ENCODE measurements around the gene BAAT. TPM values are rescaled to one million over a fixed set of nuclear protein-coding genes. Genes with fewer than 3 reads are reported as not detected.
"Not testable (repeated sequence)": the region's sequence is repeated elsewhere in the genome, so short reads cannot be mapped to it uniquely, and the experiment has no call there.

Gene BAAT
- total and polyA plus RNA-seq, 2 of the 13 experiments (the other 11 are each of a cell fraction or from before 2014, with no cell fraction given): 0.71 to 7.9 TPM

DNA sequence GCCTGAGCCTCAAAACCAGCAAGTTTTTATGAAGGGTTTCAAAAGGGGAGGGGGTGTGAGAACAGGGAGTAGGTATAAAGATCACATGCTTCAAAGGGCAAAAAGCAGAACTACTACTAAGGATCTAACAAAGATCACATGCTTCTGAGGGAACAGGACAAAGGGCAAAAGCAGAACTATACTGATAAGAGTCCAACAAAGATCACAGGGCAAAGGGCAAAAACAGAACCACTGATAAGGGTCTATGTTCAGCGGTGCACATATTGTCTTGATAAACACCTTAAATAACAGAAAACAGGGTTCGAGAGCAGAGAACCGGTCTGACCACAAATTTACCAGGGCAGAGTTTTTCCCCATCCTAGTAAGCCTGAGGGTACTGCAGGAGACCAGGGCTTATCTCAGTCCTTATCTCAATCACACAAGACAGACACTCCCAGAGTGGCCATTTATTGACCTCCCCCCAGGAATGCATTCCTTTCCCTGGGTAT lies 57.3 kb downstream of the BAAT start (continued):
- TF ChIP-seq, protein P1, sequence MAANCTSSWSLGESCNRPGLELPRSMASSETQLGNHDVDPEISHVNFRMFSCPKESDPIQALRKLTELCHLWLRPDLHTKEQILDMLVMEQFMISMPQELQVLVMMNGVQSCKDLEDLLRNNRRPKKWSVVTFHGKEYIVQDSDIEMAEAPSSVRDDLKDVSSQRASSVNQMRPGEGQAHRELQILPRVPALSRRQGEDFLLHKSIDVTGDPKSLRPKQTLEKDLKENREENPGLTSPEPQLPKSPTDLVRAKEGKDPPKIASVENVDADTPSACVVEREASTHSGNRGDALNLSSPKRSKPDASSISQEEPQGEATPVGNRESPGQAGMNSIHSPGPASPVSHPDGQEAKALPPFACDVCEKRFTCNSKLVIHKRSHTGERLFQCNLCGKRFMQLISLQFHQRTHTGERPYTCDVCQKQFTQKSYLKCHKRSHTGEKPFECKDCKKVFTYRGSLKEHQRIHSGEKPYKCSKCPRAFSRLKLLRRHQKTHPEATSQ (CRISPR knock-in tag; IDR thresholded peaks at IDR 0.05; ENCODE audit: borderline replicate concordance): peak; percentile 77; the same call in 1 of the 2 replicates
- TF ChIP-seq ELF1 (CRISPR knock-in tag; IDR thresholded peaks at IDR 0.05) (peak; percentile 38; the same call in 1 of the 2 replicates), TEAD2 (CRISPR knock-in tag; IDR thresholded peaks at IDR 0.05) (0 out of 2 replicates have a peak, but pooled peaks have one; percentile 19), NR2F6 (IDR thresholded peaks at IDR 0.05) (peak; percentile 85), NR2F6 (CRISPR knock-in tag; IDR thresholded peaks at IDR 0.05) (peak; percentile 91), ZNF451 (CRISPR knock-in tag; IDR thresholded peaks at IDR 0.05) (peak; percentile 26; the same call in 1 of the 2 replicates), ZNF781 (CRISPR knock-in tag; IDR thresholded peaks at IDR 0.05; ENCODE audit: borderline replicate concordance, not compliant biosample characterization) (peak; percentile 31), SOX6 (IDR thresholded peaks at IDR 0.05) (0 out of 2 replicates have a peak, but pooled peaks have one; percentile 40), SOX6 (CRISPR knock-in tag; IDR thresholded peaks at IDR 0.05) (peak; percentile 98), MAZ (CRISPR knock-in tag; IDR thresholded peaks at IDR 0.05; ENCODE audit: low read depth) (0 out of 2 replicates have a peak, but pooled peaks have one; percentile 22), GABPA (CRISPR knock-in tag; IDR thresholded peaks at IDR 0.05; ENCODE audit: low read depth) (peak; percentile 37; the same call in 1 of the 2 replicates), KDM3A (CRISPR knock-in tag; IDR thresholded peaks at IDR 0.05; ENCODE audit: low read depth) (peak; percentile 59; the same call in 1 of the 2 replicates), TSC22D2 (CRISPR knock-in tag; IDR thresholded peaks at IDR 0.05; ENCODE audit: borderline replicate concordance) (peak; percentile 49; the same call in 1 of the 2 replicates), JUN (CRISPR knock-in tag; IDR thresholded peaks at IDR 0.05) (peak; percentile 47; the same call in 1 of the 2 replicates), MAX (IDR thresholded peaks at IDR 0.05) (peak; percentile 49; the same call in 1 of the 2 replicates), HNF4G (IDR thresholded peaks at IDR 0.05; ENCODE audit: borderline replicate concordance, low read depth, low read length) (peak; percentile 93), HNF4G (CRISPR knock-in tag; IDR thresholded peaks at IDR 0.05; ENCODE audit: borderline replicate concordance, low read depth) (peak; percentile 98), KLF16 (CRISPR knock-in tag; IDR thresholded peaks at IDR 0.05) (peak in 1 of 2 experiments; percentile 81; a peak in 2 of 4 replicates)
- TF ChIP-seq, protein P2, sequence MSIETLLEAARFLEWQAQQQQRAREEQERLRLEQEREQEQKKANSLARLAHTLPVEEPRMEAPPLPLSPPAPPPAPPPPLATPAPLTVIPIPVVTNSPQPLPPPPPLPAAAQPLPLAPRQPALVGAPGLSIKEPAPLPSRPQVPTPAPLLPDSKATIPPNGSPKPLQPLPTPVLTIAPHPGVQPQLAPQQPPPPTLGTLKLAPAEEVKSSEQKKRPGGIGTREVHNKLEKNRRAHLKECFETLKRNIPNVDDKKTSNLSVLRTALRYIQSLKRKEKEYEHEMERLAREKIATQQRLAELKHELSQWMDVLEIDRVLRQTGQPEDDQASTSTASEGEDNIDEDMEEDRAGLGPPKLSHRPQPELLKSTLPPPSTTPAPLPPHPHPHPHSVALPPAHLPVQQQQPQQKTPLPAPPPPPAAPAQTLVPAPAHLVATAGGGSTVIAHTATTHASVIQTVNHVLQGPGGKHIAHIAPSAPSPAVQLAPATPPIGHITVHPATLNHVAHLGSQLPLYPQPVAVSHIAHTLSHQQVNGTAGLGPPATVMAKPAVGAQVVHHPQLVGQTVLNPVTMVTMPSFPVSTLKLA (IDR thresholded peaks at IDR 0.05): peak; percentile 60; the same call in 1 of the 2 replicates
- not testable (repeated sequence) for TF ChIP-seq MAZ (IDR thresholded peaks at IDR 0.05; ENCODE audit: borderline replicate concordance, low read depth, low read length); GABPA (IDR thresholded peaks at IDR 0.05; ENCODE audit: low read depth, low read length)
- TF ChIP-seq, protein P3, sequence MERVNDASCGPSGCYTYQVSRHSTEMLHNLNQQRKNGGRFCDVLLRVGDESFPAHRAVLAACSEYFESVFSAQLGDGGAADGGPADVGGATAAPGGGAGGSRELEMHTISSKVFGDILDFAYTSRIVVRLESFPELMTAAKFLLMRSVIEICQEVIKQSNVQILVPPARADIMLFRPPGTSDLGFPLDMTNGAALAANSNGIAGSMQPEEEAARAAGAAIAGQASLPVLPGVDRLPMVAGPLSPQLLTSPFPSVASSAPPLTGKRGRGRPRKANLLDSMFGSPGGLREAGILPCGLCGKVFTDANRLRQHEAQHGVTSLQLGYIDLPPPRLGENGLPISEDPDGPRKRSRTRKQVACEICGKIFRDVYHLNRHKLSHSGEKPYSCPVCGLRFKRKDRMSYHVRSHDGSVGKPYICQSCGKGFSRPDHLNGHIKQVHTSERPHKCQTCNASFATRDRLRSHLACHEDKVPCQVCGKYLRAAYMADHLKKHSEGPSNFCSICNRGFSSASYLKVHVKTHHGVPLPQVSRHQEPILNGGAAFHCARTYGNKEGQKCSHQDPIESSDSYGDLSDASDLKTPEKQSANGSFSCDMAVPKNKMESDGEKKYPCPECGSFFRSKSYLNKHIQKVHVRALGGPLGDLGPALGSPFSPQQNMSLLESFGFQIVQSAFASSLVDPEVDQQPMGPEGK (CRISPR knock-in tag; IDR thresholded peaks at IDR 0.05): 0 out of 2 replicates have a peak, but pooled peaks have one; percentile 56
- TF ChIP-seq, protein P4, sequence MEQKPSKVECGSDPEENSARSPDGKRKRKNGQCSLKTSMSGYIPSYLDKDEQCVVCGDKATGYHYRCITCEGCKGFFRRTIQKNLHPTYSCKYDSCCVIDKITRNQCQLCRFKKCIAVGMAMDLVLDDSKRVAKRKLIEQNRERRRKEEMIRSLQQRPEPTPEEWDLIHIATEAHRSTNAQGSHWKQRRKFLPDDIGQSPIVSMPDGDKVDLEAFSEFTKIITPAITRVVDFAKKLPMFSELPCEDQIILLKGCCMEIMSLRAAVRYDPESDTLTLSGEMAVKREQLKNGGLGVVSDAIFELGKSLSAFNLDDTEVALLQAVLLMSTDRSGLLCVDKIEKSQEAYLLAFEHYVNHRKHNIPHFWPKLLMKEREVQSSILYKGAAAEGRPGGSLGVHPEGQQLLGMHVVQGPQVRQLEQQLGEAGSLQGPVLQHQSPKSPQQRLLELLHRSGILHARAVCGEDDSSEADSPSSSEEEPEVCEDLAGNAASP (CRISPR knock-in tag; IDR thresholded peaks at IDR 0.05; ENCODE audit: borderline replicate concordance): peak; percentile 74; the same call in 1 of the 2 replicates

Measured in HepG2 (cell line).